Activated CD4-positive, alpha-beta T cell treated with anti-CD3 and anti-CD28 coated beads, Interleukin-2, Interleukin-6, amounts not matched to agents 100 ng/mL and 50 ng/mL, durations not matched to agents 16 hours and 8 hours (primary cell): ENCODE measurements around the gene UMODL1.

Experiments
- DNase-seq: peaks from one replicate; pipeline ENCODE4 v3.0.0-alpha.2; 2020

UMODL1 gene

GRCh38 chr21:42039470-42039901 is 31.6 kb upstream of the UMODL1 start:
- no peak for DNase-seq

DNA sequence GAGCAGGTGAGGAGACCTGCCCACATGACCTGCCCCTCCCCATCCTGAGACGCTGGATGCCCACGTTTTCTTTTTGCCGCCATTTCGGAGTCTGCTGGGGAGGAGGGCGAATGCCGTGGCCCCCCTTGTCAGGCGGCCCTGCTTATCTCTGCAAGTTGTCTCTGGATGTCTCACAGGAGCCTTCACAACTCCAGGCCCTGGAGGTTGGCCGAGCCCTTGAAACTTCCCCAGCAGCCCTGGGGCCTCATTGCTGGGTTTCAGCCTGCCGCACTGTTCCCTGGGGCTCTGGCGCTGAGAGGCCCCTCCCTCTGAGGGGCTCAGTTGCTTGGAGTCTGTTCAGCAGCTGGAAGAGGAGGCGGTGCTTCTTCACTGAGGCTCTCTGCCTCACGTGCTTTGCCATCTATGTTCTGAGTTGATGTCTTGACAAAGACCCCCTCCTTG is 31.2 kb upstream of the UMODL1 start:
- no peak for DNase-seq

GRCh38 chr21:42040411-42041180 is 30.5 kb upstream of the UMODL1 start:
- no peak for DNase-seq

- no peak for DNase-seq
Observed at GRCh38 chr21:42041246-42041645, 29.9 kb upstream of the UMODL1 start.

- no peak for DNase-seq
Observed at GRCh38 chr21:42041711-42042110, 29.4 kb upstream of the UMODL1 start.

DNA sequence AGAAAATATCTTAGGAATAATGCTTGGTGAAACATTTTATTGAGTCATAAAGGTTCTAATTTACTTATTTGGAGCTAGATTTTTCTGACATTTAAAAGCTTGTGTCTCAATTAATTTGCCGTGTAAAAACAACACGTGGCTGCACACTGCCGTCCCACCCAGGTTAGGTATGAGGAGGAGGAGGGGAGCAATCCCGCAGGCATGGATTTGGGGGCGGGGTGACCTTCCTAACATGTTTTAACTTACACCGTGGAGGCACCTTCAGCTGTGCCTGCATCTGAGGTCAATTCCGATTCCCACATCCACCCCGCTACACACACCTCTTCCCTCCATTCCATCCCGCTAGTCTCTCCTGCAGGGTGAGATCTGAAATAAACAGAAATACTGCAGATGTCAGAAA is 28.5 kb upstream of the UMODL1 start:
- no peak for DNase-seq

DNA sequence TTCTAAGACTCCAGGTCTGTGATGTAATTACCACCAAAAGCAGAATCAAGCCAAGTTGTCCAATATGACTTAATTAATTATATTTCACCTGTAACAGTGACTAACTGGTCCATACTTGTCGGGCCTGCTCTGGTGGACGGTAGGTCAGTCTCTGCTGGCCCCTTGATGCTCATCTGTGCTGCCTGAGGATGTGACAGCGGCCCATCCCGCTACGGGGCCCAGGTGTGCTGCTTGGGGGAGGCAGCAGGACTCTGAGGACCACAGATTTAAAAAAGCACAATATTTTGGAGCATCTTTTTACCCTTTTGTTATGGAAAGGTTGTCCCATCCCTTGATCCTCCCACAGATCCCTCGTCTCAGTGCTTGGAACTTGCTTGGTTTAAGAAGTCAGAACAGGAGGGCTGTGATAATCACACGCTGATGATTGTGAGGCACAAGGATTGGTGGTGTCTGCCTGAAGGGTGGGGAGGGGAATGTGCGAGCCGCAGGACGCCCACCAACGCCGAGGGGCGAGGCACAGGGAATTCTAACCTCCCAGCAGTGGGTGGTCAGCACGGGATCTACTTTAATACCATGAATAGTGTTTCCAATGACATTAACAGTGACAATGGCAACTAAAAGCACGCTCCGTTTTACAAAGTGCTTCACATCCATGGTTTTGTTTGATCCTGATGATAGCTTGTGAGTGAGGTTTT is 27.8 kb upstream of the UMODL1 start:
- DNase-seq: no peak

DNA sequence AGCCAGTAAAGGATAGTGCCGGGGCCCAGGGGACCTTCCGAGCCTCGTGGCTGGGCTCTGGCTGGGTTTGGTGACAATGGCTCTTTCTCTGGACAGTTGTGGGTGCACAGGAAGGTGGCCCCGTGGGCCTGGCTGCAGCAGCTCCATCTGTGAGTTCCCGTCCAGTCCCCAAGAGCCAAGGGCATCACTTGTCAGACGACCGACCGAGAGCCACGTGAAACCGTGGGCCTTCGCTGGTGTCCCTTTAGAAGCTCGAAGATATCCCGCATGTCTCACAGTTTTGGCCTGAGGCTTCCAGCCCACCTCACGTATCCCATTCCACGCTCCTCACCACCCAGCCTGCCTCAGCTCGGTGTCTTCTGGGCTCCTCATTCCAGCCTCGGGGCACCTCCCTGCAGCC is 27.2 kb upstream of the UMODL1 start:
- no peak for DNase-seq

- no peak for DNase-seq
Observed at GRCh38 chr21:42044871-42045495, 26.1 kb upstream of the UMODL1 start.

DNA sequence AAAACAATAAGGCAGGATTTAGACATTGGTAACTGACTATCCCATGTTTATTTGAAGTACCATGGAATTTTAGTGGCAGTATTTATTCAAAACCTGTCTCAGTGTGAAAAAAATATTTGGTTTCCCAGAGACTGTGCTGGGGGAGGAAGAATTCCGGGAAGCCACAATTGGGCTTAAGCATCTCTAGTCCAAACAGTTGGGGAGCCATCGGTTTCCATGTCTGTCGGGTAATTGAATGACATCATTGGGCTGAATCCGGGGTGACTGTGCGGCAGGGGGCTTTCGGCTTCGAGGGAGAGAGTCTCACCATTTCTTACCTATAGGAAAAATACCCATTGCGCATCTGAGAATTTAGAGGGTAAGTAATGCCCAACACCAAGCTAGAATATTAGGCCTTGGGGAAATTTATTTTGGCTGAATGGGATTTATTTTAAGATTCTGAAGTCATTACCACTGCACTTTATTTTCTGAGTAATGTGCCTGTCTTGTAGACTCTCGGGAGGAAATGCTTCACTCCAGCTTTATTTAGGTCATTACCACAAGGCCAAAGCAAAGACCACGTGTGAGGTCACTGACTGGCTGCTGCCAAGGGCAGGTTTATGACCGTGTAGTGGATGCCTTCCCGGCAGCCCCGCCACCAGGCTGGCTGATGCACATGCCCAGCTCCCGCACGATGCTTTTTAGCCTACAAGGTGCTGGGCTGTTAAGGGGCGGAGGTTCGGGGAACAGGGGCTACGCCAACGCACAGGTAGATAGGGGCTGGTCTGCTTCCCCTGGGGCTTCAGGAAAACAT is 23.1 kb upstream of the UMODL1 start:
- DNase-seq: no peak

DNA sequence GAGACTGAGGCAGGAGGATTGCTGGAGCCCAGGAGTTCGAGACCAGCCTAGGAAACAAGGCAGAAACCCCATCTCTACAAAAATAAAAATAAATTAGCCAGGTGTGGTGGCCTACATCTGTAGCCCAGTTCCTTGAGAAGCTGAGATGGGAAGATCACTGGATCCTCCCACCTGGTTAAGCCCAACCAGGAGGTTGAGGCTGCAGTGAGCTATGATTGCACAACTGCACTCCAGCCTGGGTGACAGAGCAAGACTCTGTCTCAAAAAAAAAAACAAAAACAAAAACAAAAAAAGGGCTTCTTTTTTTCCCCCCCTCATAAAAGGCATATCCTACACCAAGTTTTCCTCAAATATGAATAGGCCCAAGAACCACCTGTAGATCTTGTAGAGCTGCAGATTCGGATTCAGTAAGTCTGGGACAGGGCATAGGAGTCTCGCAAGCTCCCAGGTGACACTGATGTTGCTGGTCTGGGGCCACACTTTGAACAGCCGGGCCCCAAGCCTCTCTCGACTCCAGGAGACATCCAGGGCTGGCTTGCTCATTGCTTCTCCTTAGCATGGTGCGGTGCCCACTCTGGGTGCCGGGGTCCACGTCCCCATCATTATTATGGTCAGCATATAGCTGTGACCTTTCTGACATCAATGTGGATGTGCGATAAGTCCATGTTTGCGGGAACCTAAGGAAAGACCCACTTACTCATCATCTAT is 22.1 kb upstream of the UMODL1 start:
- no peak for DNase-seq

DNA sequence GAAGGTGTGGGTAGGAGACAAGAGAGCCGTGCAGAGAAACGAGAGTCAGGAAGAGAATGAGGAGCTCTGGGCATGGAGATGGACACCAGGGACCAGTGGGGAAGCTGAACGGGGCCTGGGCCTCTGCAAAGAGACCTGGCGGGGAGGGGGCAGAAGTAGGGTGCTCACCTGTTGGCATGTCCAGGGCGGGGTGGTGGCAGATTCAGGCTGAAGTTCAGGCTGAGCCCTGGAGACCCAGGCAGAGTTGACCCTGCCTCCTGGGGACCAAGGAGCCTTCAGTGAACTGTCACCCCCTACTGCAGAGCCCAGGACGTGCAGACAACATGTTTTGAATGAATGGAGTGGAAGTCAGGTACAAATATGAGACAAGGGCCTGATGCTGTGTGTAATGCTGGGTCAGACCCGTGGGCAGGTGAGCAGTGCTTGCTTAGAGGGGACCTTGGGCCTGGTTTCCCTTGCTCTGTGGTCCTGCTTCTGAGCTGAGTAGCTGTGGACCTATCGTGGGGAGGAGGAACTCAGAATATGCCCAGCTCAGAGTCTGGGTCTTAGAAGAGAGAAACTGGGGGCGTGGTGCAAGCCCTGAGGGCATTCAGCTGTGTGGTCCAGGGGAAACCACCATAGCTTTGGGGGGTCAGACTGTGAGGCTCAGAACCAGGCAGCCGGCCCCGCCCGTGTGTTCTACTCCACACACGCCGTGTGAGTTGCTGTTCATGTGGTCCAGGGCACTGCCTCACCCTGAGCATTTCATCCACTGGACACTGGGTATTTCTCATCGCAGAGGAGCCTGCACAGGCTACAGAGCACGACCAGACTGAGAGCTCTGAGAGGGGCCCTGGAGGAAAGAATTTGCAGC is 21.3 kb upstream of the UMODL1 start:
- no peak for DNase-seq

- DNase-seq: no peak
Observed at GRCh38 chr21:42051788-42052187, 19.3 kb upstream of the UMODL1 start.

GRCh38 chr21:42055425-42055824 is 15.7 kb upstream of the UMODL1 start:
- no peak for DNase-seq

- no peak for DNase-seq
Observed at GRCh38 chr21:42056468-42056867, 14.6 kb upstream of the UMODL1 start.

DNA sequence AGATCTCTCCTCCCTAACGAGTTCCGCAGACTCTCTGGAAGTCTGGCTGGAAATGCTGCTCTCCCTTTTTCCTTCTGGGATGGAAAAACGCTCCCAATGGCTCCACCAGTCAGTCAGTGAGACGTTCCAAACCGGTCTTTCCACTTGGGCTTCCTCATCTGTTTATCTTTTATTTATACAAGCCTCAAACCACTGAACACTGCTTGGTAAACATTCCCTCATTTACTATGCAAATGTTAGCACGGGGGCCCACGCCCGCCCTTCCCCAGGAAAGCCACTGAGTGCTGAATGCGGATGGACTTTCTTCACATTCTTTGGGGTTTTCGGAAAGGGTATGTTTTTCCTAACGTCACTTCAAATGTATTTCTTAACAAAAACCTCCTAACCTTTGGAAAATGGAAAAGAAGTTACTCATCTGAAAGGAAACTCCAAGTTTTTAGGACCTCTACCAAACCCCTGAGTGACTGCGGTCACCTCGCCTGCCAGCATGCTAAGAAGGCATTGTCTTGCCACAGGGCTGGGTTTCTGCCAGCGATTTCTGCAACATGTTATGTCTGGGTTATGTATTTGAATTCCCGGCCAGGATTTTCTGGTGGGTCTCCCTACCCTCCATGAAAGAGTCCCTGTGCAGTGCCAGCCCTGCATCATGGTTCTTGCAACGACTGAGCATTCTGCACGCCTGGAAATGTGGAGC is 14.0 kb upstream of the UMODL1 start:
- no peak for DNase-seq

- DNase-seq: no peak
Observed at GRCh38 chr21:42057851-42058437, 13.2 kb upstream of the UMODL1 start.

DNA sequence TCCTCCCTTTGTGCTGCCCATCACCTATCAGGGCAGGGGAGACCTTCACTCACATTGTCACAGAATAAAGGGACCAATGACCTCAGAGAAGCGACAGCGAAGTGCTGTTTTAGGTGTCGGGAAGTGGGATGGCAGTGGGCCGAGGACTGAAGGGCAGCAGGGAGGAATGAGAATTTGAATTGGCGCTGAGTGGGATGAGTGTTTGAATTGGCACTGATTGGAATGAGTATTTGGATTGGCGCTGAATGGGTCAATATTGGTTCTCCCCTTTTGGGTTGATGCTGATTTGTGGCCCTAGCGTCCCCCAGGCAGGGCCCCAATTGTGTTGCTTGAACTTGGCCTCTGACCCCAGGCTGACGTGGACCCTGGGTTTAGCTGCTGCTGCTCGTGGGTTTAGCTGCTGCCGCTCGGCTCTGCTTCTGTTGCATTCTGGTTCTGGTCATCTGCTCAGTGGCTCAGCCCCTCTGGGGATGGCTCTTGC is 12.4 kb upstream of the UMODL1 start:
- DNase-seq: no peak

DNA sequence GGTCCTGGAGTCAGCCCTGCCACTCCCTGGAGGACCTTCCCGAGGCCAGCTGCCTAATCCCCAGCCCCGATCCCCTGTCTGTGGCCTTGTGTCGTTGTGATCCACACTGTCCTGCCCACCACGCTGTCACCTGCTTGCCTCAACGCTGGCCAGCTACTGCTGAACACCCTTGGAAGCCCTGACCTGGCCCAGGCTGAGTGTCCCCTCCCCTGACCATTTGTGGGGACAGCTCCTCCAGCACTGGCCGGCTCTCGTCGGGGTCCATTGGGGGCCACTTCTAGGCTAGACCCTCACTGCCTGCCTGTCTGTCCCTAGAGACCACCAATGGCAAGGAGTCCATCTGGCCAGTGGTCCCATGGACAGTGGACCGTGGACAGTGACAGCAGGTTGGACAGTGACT is 12.0 kb upstream of the UMODL1 start:
- DNase-seq: no peak

- no peak for DNase-seq
Observed at GRCh38 chr21:42059721-42060120, 11.4 kb upstream of the UMODL1 start.
